Spleen (tissue), 7 donors: ENCODE data around the gene TWIST1.

Experiments used
- CTCF ChIP-seq, 11 experiments: fragments of 200-600 bp in 7 of 11; fragments of 450-650 bp in 4 of 11; sonication (generic) in 4 of 11; IDR thresholded peaks in 8 of 11; conservative IDR thresholded peaks in 3 of 11; 1 replicate in 7 of 11; 2 replicates in 4 of 11; pipeline versions ENCODE4 v1.4.0 to v1.8.0; 2016 to 2021; ENCODE audit warnings: antibody characterized with exemption in 11 of 11, inconsistent platforms in 4 of 11, mild to moderate bottlenecking in 1 of 11
- POLR2A ChIP-seq, 3 donors: fragments of 450-650 bp; IDR thresholded peaks; one replicate each; pipeline ENCODE4 v1.5.1; 2017; ENCODE audit warnings: antibody characterized with exemption in 3 of 3, mild to moderate bottlenecking in 1 of 3
- donor health status: DM: no; HTN: no; CAD: no; lungs with moderate emphysema.
- donor health status: DM: no; HTN: no; CAD: no.
- donor health status: DM: no; HTN: no; CAD: no.

GRCh38 chr7:19101472-19101871 lies 16.0 kb downstream of the TWIST1 start:
- TF ChIP-seq CTCF (IDR thresholded peaks at IDR 0.05 in 8 of 11, conservative IDR thresholded peaks at IDR 0.05 in 3 of 11) = no peak
- no peak for TF ChIP-seq POLR2A (IDR thresholded peaks at IDR 0.05)
